Retinal pigment epithelial cell (primary cell): ENCODE measurements around the gene IKBKE.

Source experiments
- DNase-seq: peaks from one replicate; pipeline ENCODE4 v3.0.0-alpha.2; 2010; ENCODE audit warnings: low read depth
- H3K4me3 ChIP-seq: 2 replicates; pipeline ENCODE4 v1.5.1; 2011; ENCODE audit warnings: mild to moderate bottlenecking, low read length, control low read depth, moderate library complexity
- TF ChIP-seq, protein P1 (sequence below): conservative IDR thresholded peaks from 2 replicates; pipeline ENCODE4 v1.5.1; 2011; ENCODE audit warnings: low read depth, low read length, control low read depth, inconsistent platforms

IKBKE gene

DNA sequence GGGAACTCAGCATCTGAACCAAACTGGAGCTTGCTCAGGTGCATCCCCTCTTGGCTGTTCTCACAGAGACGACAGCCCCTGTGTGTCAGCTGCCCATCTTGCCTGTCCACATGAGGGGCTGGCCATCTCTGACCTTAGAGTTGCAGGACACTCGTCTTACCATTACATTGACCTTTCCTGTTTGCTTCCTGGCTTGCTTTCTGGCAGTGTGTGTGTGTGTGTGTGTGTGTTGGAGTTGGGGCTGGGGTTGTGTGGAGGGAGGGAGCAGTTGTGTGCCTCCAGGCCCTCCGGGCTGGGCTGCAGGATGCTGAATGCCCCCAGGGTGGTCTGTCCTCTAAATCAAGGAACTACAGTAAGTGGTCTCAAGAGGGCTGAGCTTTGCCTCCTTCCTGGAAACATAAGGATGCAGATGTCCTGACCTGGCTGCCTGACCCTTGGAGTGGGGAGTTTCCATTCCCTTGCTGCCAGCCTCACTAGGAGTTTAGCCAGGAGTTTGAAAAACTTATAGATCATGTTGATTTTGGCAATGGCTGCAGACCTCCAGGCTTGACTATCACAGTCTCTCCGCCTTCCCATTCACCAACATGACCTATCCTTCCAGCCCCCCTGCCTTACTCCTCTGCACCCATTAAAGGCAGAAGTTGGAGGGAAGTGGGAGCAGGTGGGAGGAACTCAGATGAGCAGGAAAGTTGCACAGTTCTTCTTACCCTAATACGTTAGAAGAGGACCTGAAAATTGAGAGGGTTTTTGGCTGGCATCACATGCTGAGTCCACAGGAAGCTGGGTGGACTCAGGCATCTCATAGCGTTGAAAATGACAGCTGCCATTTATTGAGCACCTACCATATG is 56.0 kb downstream of the IKBKE start:
- no peak for DNase-seq
- TF ChIP-seq, protein P1, sequence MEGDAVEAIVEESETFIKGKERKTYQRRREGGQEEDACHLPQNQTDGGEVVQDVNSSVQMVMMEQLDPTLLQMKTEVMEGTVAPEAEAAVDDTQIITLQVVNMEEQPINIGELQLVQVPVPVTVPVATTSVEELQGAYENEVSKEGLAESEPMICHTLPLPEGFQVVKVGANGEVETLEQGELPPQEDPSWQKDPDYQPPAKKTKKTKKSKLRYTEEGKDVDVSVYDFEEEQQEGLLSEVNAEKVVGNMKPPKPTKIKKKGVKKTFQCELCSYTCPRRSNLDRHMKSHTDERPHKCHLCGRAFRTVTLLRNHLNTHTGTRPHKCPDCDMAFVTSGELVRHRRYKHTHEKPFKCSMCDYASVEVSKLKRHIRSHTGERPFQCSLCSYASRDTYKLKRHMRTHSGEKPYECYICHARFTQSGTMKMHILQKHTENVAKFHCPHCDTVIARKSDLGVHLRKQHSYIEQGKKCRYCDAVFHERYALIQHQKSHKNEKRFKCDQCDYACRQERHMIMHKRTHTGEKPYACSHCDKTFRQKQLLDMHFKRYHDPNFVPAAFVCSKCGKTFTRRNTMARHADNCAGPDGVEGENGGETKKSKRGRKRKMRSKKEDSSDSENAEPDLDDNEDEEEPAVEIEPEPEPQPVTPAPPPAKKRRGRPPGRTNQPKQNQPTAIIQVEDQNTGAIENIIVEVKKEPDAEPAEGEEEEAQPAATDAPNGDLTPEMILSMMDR, result no peak
- H3K4me3 ChIP-seq, result no peak overlapping the region

GRCh38 chr1:206529425-206529824 is 59.1 kb downstream of the IKBKE start:
- DNase-seq, result no peak
- TF ChIP-seq, protein P1, result no peak
- H3K4me3 ChIP-seq, result no peak overlapping the region

DNA sequence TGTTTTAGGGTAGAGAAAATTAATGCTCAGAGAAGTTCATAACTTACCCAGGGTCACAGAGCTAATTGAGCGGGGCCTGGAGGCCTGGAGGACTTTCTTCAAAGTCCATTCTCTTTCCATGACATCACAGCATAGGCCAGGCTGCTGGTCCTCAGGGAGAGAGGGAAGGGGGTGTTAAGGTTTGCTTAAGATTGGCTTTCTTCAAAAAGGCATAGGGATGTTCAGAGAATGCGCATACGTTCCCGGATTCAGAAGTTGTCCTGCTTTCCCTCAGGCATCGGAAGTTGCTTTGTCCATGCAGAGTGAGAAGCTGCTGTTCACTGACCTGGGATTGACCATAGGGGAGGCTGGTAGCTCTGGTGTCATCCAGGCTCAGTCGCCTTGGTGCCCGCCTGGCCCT is 62.1 kb downstream of the IKBKE start:
- TF ChIP-seq, protein P1, result no peak
- no peak overlapping the region for H3K4me3 ChIP-seq
- no peak for DNase-seq

- TF ChIP-seq, protein P1, result no peak
- DNase-seq, result no peak
These were observed 64.3 kb downstream of the IKBKE start for GRCh38 chr1:206534552-206534951.

DNA sequence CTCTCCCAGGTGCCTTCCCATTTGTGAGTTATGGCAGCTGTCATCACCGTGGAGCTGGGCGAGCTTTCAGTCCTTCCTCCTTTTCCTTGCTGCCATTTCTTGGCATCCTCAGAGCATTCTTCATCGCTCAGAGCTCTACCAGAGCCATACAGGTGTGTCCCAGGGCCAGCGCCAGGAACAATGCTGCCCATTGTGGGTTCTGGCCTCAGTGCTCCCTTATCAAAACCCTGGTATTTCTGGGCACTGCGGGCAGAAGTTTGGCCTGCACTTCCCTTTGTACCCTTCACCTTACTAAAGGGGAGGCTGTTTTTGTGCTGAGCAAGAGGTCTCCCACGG is 65.5 kb downstream of the IKBKE start:
- no peak overlapping the region for H3K4me3 ChIP-seq
- DNase-seq, result no peak
- TF ChIP-seq, protein P1, result no peak

More at GRCh38 chr1:206534552-206534951, 64.3 kb downstream of the IKBKE start:
- H3K4me3 ChIP-seq, result no peak overlapping the region

DNA sequence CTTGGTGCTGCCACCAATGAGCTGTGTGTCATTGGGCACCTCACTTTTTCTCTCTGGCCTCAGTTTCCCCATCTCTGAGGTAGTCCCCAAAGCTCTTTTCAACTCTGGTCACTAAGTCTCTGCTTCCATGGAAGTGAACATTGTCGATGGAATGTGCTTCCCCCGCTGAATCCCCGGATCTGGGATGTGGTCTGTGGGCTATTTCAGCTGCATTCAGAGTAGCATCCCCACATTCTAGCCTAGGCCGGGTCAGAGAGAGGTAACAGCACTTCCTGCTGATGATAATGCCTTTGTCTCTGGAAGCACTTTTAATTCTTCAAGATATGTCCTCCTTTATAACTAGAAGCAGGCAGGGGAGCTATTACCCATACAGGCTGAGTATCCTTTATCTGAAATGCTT is 66.9 kb downstream of the IKBKE start:
- TF ChIP-seq, protein P1, result no peak
- no peak overlapping the region for H3K4me3 ChIP-seq
- DNase-seq, result no peak

GRCh38 chr1:206538086-206538770 is 68.0 kb downstream of the IKBKE start:
- H3K4me3 ChIP-seq, result no peak overlapping the region
- TF ChIP-seq, protein P1, result no peak
- no peak for DNase-seq
